GM12878 (cell line): Measurements from ENCODE around the gene PROCA1. TPM values are rescaled to one million over a fixed set of nuclear protein-coding genes. Genes with fewer than 3 reads are reported as not detected.

Experiments used
- JUND ChIP-seq: IDR thresholded peaks from 2 replicates; pipeline ENCODE4 v1.6.1; 2012; ENCODE audit warnings: low read depth, mild to moderate bottlenecking, low read length, improper control_type of control experiment, moderate library complexity
- SUPT20H ChIP-seq: IDR thresholded peaks from 2 replicates; pipeline ENCODE4 v1.6.1; 2011; ENCODE audit warnings: low read depth, mild to moderate bottlenecking, low read length, moderate library complexity, borderline replicate concordance; ENCODE audit not compliant: control insufficient read depth
- SUZ12 ChIP-seq: fragments of 200-600 bp; sonication (generic); IDR thresholded peaks from one replicate; pipeline ENCODE4 v1.6.1; 2018; ENCODE audit warnings: antibody characterized with exemption, mild to moderate bottlenecking; ENCODE audit not compliant: unreplicated experiment
- polyA plus RNA-seq, 11 experiments: library from polyadenylated mRNA; depleted of rRNA in 4 of 11; unstranded in 6 of 11; stranded (reverse) in 5 of 11; fragments of >200 nt; fragmentation: Nextera tagmentation in 4 of 11; fragmentation: Illumina TruSeq in 1 of 11; extraction: Ambion mirVana in 4 of 11; extraction: Trizol in 1 of 11; gene quantifications; 1 replicate in 1 of 11; 2 replicates in 10 of 11; pipeline versions ENCODE4 v1.2.1 to v1.2.3, GENCODE V29; 2011 to 2016; ENCODE audit warnings: inconsistent platforms in 2 of 11, missing spikeins in 2 of 11, low read depth in 1 of 11
- total RNA-seq, 4 experiments: library from RNA; depleted of rRNA in 3 of 4; stranded (reverse); fragments of >200 nt in 3 of 4; fragmentation: Illumina TruSeq in 1 of 4; extraction: Trizol in 1 of 4; gene quantifications; 2 replicates each; pipeline versions ENCODE4 v1.2.1 to v1.2.3, GENCODE V29; 2013 to 2021
- TF ChIP-seq, protein P1 (sequence below): fragments of 450-650 bp; IDR thresholded peaks from 2 replicates; pipeline ENCODE4 v1.6.1; 2017; ENCODE audit warnings: antibody characterized with exemption, mild to moderate bottlenecking, moderate library complexity

The PROCA1 gene
- total and polyA plus RNA-seq, 10 of the 15 experiments (the other 5 are each of a cell fraction or from before 2014, with no cell fraction given) = 0.35 to 4.8 (median 1.4) TPM

GRCh38 chr17:28743243-28744103 lies 31.8 kb upstream of the PROCA1 start, which contains the start of gene TRAF4 (continued):
- TF ChIP-seq JUND (no peak), SUZ12 (no peak), SUPT20H (no peak)
- TF ChIP-seq, protein P1, sequence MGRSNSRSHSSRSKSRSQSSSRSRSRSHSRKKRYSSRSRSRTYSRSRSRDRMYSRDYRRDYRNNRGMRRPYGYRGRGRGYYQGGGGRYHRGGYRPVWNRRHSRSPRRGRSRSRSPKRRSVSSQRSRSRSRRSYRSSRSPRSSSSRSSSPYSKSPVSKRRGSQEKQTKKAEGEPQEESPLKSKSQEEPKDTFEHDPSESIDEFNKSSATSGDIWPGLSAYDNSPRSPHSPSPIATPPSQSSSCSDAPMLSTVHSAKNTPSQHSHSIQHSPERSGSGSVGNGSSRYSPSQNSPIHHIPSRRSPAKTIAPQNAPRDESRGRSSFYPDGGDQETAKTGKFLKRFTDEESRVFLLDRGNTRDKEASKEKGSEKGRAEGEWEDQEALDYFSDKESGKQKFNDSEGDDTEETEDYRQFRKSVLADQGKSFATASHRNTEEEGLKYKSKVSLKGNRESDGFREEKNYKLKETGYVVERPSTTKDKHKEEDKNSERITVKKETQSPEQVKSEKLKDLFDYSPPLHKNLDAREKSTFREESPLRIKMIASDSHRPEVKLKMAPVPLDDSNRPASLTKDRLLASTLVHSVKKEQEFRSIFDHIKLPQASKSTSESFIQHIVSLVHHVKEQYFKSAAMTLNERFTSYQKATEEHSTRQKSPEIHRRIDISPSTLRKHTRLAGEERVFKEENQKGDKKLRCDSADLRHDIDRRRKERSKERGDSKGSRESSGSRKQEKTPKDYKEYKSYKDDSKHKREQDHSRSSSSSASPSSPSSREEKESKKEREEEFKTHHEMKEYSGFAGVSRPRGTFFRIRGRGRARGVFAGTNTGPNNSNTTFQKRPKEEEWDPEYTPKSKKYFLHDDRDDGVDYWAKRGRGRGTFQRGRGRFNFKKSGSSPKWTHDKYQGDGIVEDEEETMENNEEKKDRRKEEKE = peak; percentile 68; the same call in 1 of the 2 replicates
